ENCODE results near the gene CMTM6. TPM values are rescaled to one million over a fixed set of nuclear protein-coding genes. Genes with fewer than 3 reads are reported as not detected.

Gene CMTM6
- polyA plus RNA-seq, 2 donors: 19.2 to 21.9 TPM

DNA sequence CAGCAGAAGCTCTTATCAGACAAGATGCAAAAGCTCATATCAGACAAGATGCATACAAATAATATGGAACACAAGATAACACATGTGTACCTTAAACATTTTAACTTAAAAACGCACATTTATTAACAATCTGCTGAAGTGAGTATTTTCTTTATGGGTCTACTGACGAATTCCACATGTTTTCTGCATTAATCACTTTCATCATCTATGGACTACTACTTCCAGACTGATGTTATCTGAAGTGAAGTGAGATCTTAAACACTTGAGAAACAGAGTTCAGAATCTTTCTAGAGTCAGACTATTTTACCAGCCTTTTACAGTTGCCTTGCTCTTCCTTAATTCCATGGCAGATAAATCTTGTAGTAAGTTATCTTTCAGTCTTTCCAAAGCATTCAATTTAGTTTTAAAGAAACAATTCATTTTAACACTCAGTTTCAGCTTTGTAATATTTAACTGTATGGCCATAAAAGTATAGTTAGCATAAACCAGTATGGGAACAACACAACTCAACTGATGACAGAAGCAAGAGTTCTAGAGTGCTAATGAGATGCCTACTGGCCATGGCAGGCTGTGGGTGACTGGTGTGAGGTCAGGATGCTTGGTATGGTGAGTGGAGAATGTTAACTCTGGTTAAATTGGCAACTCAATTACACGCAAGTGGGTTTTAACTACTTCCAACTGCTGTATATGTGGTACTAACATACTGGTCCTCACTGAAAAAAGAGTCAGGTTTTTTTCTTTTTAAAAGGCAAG lies 9.8 kb downstream of the CMTM6 start:
- WGBS, 2 donors: 83 to 90% methylated on average over 3 of the region's 3 CpGs
- Histone ChIP-seq H3K27ac (ENCODE audit: low read depth in 2 of 2, low read length in 1 of 2) (no peak overlapping the region), H3K4me1 (ENCODE audit: control insufficient read depth in 2 of 2, insufficient read depth in 2 of 2, low read length in 1 of 2) (peaks cover 0 to 2% of the 10 kb centered on the region in 2 donors), H3K4me3 (ENCODE audit: low read depth in 1 of 2, low read length in 2 of 2) (no peak overlapping the region), H3K9me3 (ENCODE audit: control insufficient read depth in 2 of 2, insufficient read depth in 1 of 2, low read depth in 1 of 2, low read length in 1 of 2) (no peaks in the 10 kb centered on the region), H3K36me3 (ENCODE audit: control insufficient read depth in 2 of 2, insufficient read depth in 2 of 2, low read length in 1 of 2) (no peaks in the 10 kb centered on the region), H3K27me3 (ENCODE audit: control insufficient read depth in 1 of 2, insufficient read depth in 2 of 2, low read length in 2 of 2) (no peaks in the 10 kb centered on the region)

DNA sequence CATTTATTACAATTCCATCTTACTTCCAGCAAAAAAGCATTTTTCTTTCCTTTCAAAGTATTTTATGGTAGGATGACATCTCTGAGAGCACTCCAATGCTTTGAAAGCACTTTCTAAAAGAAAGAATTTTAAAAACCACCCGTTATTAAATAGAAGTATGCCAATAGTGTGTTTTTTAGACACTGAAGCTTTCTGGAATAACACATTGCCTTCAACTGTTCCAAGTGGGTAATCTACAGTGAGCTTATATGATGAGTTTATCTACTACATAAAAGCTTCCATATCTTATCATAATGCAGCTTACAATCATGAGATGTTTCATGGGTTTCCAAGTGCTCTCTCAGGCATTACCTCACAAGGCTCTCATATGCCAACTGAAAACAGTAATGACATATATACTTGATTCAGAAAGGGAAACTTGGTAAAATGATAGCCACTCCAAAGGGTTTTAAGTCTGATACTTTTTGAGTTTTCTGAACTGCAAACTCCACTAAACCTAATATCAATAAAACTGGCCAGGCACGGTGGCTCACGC lies 14.1 kb downstream of the CMTM6 start:
- Histone ChIP-seq H3K27me3 (ENCODE audit: control insufficient read depth in 1 of 2, insufficient read depth in 2 of 2, low read length in 2 of 2) (no peaks in the 10 kb centered on the region), H3K4me1 (ENCODE audit: control insufficient read depth in 2 of 2, insufficient read depth in 2 of 2, low read length in 1 of 2) (no peaks in the 10 kb centered on the region), H3K36me3 (ENCODE audit: control insufficient read depth in 2 of 2, insufficient read depth in 2 of 2, low read length in 1 of 2) (no peaks in the 10 kb centered on the region), H3K9me3 (ENCODE audit: control insufficient read depth in 2 of 2, insufficient read depth in 1 of 2, low read depth in 1 of 2, low read length in 1 of 2) (no peaks in the 10 kb centered on the region), H3K27ac (ENCODE audit: low read depth in 2 of 2, low read length in 1 of 2) (no peak overlapping the region), H3K4me3 (ENCODE audit: low read depth in 1 of 2, low read length in 2 of 2) (no peak overlapping the region)
- WGBS, 2 donors: 88 to 95% methylated on average over 3 of the region's 3 CpGs

DNA sequence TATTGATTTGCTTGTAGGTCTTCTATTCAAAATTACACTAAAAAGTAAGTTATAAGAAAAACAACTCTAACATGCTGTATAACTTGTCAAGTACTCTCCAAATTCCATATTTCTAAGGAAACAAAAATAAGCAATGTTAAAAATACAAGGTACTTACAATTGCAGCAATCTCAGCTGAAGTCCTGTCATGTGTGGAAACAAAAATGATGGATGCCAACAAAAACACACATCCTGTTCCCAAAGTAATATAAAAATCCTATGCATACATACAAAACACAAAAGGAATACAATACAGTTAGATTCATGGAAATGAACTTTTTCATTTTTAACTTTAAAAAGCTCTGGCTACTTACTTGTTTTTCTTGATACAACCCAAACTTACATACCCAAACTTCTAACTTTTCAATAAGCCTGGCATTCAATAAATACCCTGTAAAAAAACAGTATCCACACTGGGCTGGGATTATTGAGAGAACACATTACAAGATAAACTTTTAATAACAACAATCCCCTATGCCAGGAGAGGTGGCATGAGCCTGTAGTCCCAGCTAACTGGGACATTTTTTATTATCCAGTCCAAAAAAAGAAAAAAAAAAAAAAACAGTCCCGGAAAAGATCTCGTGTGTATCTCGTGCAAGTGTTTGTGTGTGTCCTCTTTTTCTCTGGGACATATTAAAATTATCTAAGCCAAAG lies 14.7 kb downstream of the CMTM6 start:
- WGBS, 2 donors: 85 to 92% methylated on average over 3 of the region's 3 CpGs
- Histone ChIP-seq H3K9me3 (ENCODE audit: control insufficient read depth in 2 of 2, insufficient read depth in 1 of 2, low read depth in 1 of 2, low read length in 1 of 2) (no peaks in the 10 kb centered on the region), H3K4me3 (ENCODE audit: low read depth in 1 of 2, low read length in 2 of 2) (no peak overlapping the region), H3K27me3 (ENCODE audit: control insufficient read depth in 1 of 2, insufficient read depth in 2 of 2, low read length in 2 of 2) (no peaks in the 10 kb centered on the region), H3K27ac (ENCODE audit: low read depth in 2 of 2, low read length in 1 of 2) (no peak overlapping the region), H3K36me3 (ENCODE audit: control insufficient read depth in 2 of 2, insufficient read depth in 2 of 2, low read length in 1 of 2) (no peaks in the 10 kb centered on the region), H3K4me1 (ENCODE audit: control insufficient read depth in 2 of 2, insufficient read depth in 2 of 2, low read length in 1 of 2) (no peaks in the 10 kb centered on the region)

DNA sequence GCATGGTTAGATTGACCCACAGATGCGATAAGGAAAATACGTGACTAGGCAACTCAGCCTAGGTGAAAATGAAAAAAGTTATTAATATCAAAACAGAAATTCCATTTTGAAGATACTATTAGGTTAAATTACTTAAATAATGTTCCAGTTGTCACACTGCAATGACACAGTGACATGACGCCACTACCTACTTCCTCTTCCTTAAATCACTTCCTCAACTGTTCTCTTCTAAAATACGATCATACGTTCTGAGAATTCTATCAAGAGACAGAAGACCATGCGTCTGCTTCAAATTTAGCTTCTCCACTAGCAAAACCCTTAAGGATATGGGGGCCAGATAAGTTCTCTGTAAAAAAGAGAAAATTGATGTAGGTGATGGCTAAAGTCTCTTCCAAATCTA lies 18.2 kb downstream of the CMTM6 start:
- Histone ChIP-seq H3K4me3 (ENCODE audit: low read depth in 1 of 2, low read length in 2 of 2) (no peak overlapping the region), H3K4me1 (ENCODE audit: control insufficient read depth in 2 of 2, insufficient read depth in 2 of 2, low read length in 1 of 2) (no peaks in the 10 kb centered on the region), H3K36me3 (ENCODE audit: control insufficient read depth in 2 of 2, insufficient read depth in 2 of 2, low read length in 1 of 2) (no peaks in the 10 kb centered on the region), H3K27ac (ENCODE audit: low read depth in 2 of 2, low read length in 1 of 2) (no peak overlapping the region), H3K27me3 (ENCODE audit: control insufficient read depth in 1 of 2, insufficient read depth in 2 of 2, low read length in 2 of 2) (no peaks in the 10 kb centered on the region), H3K9me3 (ENCODE audit: control insufficient read depth in 2 of 2, insufficient read depth in 1 of 2, low read depth in 1 of 2, low read length in 1 of 2) (no peaks in the 10 kb centered on the region)
- WGBS, 2 donors: 87 to 91% methylated on average over 6 of the region's 6 CpGs

DNA sequence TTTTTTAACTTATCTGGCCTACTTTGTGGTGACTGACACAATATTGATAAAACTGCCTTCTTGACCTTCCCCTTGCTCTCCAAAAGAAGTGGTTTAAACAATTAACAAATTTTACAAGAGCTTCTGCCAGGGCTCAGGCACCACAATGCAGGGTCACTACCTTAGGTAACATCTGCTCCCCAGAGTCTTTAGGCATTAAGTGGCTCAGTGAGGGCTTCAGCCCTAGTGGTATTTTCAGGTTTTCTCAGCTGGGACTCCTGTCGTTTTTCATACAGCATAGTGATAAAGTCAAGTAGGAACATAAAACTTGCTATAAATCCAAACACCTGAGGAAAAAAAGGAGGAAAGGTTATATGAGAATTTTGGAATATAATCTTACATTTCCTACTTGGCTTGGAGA lies 18.9 kb downstream of the CMTM6 start:
- no peak overlapping the region for H3K4me3 ChIP-seq (ENCODE audit: low read depth in 1 of 2, low read length in 2 of 2)
- H3K4me1 ChIP-seq (ENCODE audit: control insufficient read depth in 2 of 2, insufficient read depth in 2 of 2, low read length in 1 of 2): no peaks in the 10 kb centered on the region
- no peaks in the 10 kb centered on the region for H3K36me3 ChIP-seq (ENCODE audit: control insufficient read depth in 2 of 2, insufficient read depth in 2 of 2, low read length in 1 of 2)
- no peaks in the 10 kb centered on the region for H3K27me3 ChIP-seq (ENCODE audit: control insufficient read depth in 1 of 2, insufficient read depth in 2 of 2, low read length in 2 of 2)
- no peaks in the 10 kb centered on the region for H3K9me3 ChIP-seq (ENCODE audit: control insufficient read depth in 2 of 2, insufficient read depth in 1 of 2, low read depth in 1 of 2, low read length in 1 of 2)
- 59 to 75% methylated on average over 1 of the region's 1 CpG for WGBS, 2 donors
- H3K27ac ChIP-seq (ENCODE audit: low read depth in 2 of 2, low read length in 1 of 2): no peak overlapping the region

DNA sequence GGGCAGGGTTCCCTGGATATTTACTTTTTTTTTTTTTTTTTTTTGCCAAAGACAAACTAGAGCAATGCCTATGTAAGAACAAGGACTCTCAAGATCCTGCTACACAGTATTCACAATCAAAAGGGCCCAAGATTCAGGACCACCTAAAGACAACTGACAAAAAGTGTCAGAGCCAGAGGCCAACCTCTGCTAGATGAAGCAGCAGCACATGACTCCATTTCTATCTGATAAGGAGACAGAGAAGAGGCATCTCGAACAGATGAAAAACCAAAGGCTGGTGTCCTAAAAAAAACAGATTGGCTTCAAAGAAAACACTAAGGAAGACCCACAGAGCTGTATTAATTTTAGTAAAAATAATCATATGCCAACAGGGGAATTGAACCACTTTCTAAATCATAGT lies 20.0 kb downstream of the CMTM6 start:
- no peak overlapping the region for H3K4me3 ChIP-seq (ENCODE audit: low read depth in 1 of 2, low read length in 2 of 2)
- H3K4me1 ChIP-seq (ENCODE audit: control insufficient read depth in 2 of 2, insufficient read depth in 2 of 2, low read length in 1 of 2): no peaks in the 10 kb centered on the region
- H3K27ac ChIP-seq (ENCODE audit: low read depth in 2 of 2, low read length in 1 of 2): no peak overlapping the region
- 87 to 92% methylated on average over 1 of the region's 1 CpG for WGBS, 2 donors
- no peaks in the 10 kb centered on the region for H3K36me3 ChIP-seq (ENCODE audit: control insufficient read depth in 2 of 2, insufficient read depth in 2 of 2, low read length in 1 of 2)
- H3K27me3 ChIP-seq (ENCODE audit: control insufficient read depth in 1 of 2, insufficient read depth in 2 of 2, low read length in 2 of 2): no peaks in the 10 kb centered on the region
- no peaks in the 10 kb centered on the region for H3K9me3 ChIP-seq (ENCODE audit: control insufficient read depth in 2 of 2, insufficient read depth in 1 of 2, low read depth in 1 of 2, low read length in 1 of 2)

DNA sequence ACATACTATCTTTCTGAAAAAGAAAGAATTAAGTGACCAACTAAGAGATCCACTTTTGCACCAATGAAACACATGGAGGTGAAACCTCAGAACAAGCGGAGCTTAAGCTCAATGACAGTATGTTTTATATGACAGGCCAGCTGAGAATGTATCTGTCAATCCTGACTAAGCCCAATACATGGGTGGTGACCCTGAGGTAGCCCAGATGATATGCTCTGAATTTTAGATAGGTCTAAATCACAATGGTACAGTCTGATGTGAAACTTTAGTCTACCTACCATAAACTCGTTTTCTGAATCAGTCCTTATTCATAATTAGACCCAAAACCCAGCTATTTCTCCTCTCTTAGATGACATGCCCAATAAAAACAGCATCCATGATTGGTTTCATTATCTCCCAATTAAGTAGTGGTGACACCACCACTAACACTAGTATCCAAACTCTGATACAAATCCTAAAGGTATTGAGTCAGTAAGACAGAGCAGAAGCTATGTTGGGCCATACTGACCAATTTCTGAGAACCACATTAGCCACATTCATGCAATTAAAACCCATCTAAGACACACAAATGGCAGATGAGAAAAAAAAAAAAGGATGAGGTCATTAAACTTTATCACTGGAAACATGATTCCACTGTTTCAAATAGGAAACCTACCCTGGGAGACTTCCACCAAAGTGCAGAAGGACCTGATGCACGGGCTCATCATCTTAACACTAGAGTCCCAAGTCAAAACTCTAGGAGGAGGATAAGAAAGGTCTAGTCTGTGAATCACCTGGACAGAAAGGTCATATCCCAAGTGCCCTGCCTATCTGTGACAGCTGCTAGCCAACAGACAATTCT lies 20.6 kb downstream of the CMTM6 start:
- no peaks in the 10 kb centered on the region for H3K4me1 ChIP-seq (ENCODE audit: control insufficient read depth in 2 of 2, insufficient read depth in 2 of 2, low read length in 1 of 2)
- 91 to 95% methylated on average over 3 of the region's 3 CpGs for WGBS, 2 donors
- H3K36me3 ChIP-seq (ENCODE audit: control insufficient read depth in 2 of 2, insufficient read depth in 2 of 2, low read length in 1 of 2): no peaks in the 10 kb centered on the region

DNA sequence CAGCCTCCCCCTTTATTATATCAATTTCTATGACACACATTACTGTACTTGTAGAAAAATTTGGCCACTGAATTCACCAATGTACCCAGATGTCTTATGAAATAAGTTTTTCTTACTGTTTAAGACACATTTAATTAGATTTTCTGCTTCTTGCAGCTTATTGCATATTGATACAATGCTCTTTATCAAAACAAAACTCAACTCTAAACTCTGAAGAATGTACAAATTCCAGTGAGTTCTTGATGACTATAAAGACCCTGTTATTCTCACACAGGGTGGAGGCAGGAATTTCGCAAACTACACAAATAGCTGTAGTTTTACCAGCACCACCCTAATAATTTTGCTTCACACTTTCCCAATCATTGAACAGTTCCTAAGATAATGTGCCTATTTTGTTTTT lies 22.0 kb downstream of the CMTM6 start:
- no peaks in the 10 kb centered on the region for H3K4me1 ChIP-seq (ENCODE audit: control insufficient read depth in 2 of 2, insufficient read depth in 2 of 2, low read length in 1 of 2)
- H3K9me3 ChIP-seq (ENCODE audit: control insufficient read depth in 2 of 2, insufficient read depth in 1 of 2, low read depth in 1 of 2, low read length in 1 of 2): no peaks in the 10 kb centered on the region
- H3K27me3 ChIP-seq (ENCODE audit: control insufficient read depth in 1 of 2, insufficient read depth in 2 of 2, low read length in 2 of 2): no peaks in the 10 kb centered on the region
- H3K36me3 ChIP-seq (ENCODE audit: control insufficient read depth in 2 of 2, insufficient read depth in 2 of 2, low read length in 1 of 2): no peaks in the 10 kb centered on the region
- no peak overlapping the region for H3K27ac ChIP-seq (ENCODE audit: low read depth in 2 of 2, low read length in 1 of 2)
- H3K4me3 ChIP-seq (ENCODE audit: low read depth in 1 of 2, low read length in 2 of 2): no peak overlapping the region
- WGBS, 2 donors: 95% methylated on average over 1 of the region's 1 CpG

More for the DNA sequence above, 20.6 kb downstream of the CMTM6 start:
- no peaks in the 10 kb centered on the region for H3K9me3 ChIP-seq (ENCODE audit: control insufficient read depth in 2 of 2, insufficient read depth in 1 of 2, low read depth in 1 of 2, low read length in 1 of 2)
- H3K27me3 ChIP-seq (ENCODE audit: control insufficient read depth in 1 of 2, insufficient read depth in 2 of 2, low read length in 2 of 2): no peaks in the 10 kb centered on the region
- no peak overlapping the region for H3K4me3 ChIP-seq (ENCODE audit: low read depth in 1 of 2, low read length in 2 of 2)
- no peak overlapping the region for H3K27ac ChIP-seq (ENCODE audit: low read depth in 2 of 2, low read length in 1 of 2)

DNA sequence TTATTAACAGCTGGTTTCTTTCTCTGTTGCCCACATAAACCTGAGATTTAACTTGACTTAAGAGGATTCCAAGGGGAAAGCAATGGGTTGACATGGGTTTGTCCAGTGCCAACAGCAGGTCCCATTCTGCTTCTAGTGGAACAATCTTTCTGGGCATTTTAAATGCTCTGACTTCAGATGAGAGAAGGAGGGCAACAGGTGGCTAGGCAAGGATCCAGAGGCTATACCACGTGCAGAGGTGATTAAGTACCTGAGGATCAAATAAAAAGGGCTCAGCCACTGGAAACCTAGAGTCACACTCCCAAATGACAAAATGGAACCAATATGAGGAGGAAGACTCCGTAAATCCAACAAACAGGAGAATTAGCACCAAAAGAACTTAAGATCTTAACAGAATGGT lies 28.5 kb downstream of the CMTM6 start:
- H3K4me1 ChIP-seq (ENCODE audit: control insufficient read depth in 2 of 2, insufficient read depth in 2 of 2, low read length in 1 of 2): peaks cover 0 to 2% of the 10 kb centered on the region in 2 donors
- no peaks in the 10 kb centered on the region for H3K9me3 ChIP-seq (ENCODE audit: control insufficient read depth in 2 of 2, insufficient read depth in 1 of 2, low read depth in 1 of 2, low read length in 1 of 2)
- no peak overlapping the region for H3K4me3 ChIP-seq (ENCODE audit: low read depth in 1 of 2, low read length in 2 of 2)
- H3K27ac ChIP-seq (ENCODE audit: low read depth in 2 of 2, low read length in 1 of 2): no peak overlapping the region
- 87 to 92% methylated on average over 2 of the region's 2 CpGs for whole genome bisulfite sequencing, 2 donors
- H3K36me3 ChIP-seq (ENCODE audit: control insufficient read depth in 2 of 2, insufficient read depth in 2 of 2, low read length in 1 of 2): no peaks in the 10 kb centered on the region
- H3K27me3 ChIP-seq (ENCODE audit: control insufficient read depth in 1 of 2, insufficient read depth in 2 of 2, low read length in 2 of 2): no peaks in the 10 kb centered on the region
